ENCODE data around the gene ORC2.
A peak's percentile ranks its signal among the peaks of the same experiment; 100 is the strongest.

GRCh38 chr2:200963124-200963917 is at the start of gene ORC2:
- TF ChIP-seq EP300 (IDR thresholded peaks at IDR 0.05) (peak in 1 of 2 experiments; percentile 10; a peak in 1 of 5 replicates), CTCF (IDR thresholded peaks at IDR 0.05) (peak; percentile 62), HDAC2 (IDR thresholded peaks at IDR 0.05) (no peak)
